Measurements from ENCODE around the gene PSMA5. TPM values are rescaled to one million over a fixed set of nuclear protein-coding genes. Genes with fewer than 3 reads are reported as not detected.
"Not testable (repeated sequence)": the region's sequence is repeated elsewhere in the genome, so short reads cannot be mapped to it uniquely, and the experiment has no call there.

The PSMA5 gene
- polyA plus RNA-seq, 1 donor (not counting 4 experiments of a cell fraction or from before 2014, with no cell fraction given) = 150 TPM

- H3K4me3 ChIP-seq (ENCODE audit: control insufficient read depth in 2 of 3, extremely low read depth in 1 of 3, insufficient read depth in 2 of 3, low read depth in 1 of 3, low read length in 3 of 3) = no peak overlapping the region
- no peak for DNase-seq (ENCODE audit: low read depth, low spot score)
- no peak for FAIRE-seq
- no peak overlapping the region for H2AFZ ChIP-seq (ENCODE audit: control insufficient read depth, low read length)
- no peaks in the 10 kb centered on the region for H3K36me3 ChIP-seq (ENCODE audit: control insufficient read depth in 2 of 2, extremely low read depth in 1 of 2, insufficient read depth in 2 of 2, low read length in 2 of 2)
- H3K27me3 ChIP-seq (ENCODE audit: control insufficient read depth, extremely low read depth, insufficient read depth, low read length) = no peaks in the 10 kb centered on the region
- dilution Hi-C loops (cut with MboI; ENCODE audit: extremely low pct_ligation_motif_present, low sequenced_read_pairs) = no loop called here
- no peaks in the 10 kb centered on the region for H3K9me3 ChIP-seq (ENCODE audit: control insufficient read depth, low read depth, low read length)
- H3K9me1 ChIP-seq (ENCODE audit: control insufficient read depth, extremely low read depth, insufficient read depth, low read length) = no peaks in the 10 kb centered on the region
- no peak overlapping the region for H3K9ac ChIP-seq (ENCODE audit: control insufficient read depth, extremely low read depth, insufficient read depth, low read length)
- H3K4me1 ChIP-seq (ENCODE audit: control insufficient read depth, extremely low read depth, insufficient read depth, low read length) = no peaks in the 10 kb centered on the region
- H3K4me2 ChIP-seq (ENCODE audit: control insufficient read depth, extremely low read depth, insufficient read depth, low read depth, low read length) = no peak overlapping the region
- no peak overlapping the region for H3K27ac ChIP-seq (ENCODE audit: control insufficient read depth, insufficient read depth, low read length)
- H4K20me1 ChIP-seq (ENCODE audit: control insufficient read depth, extremely low read depth, insufficient read depth, low read length) = no peaks in the 10 kb centered on the region
- no peaks in the 10 kb centered on the region for H3K79me2 ChIP-seq (ENCODE audit: control insufficient read depth, insufficient read depth, low read length)
- no peak for TF ChIP-seq CTCF (optimal IDR thresholded peaks at IDR 0.05 in 1 of 3, IDR thresholded peaks at IDR 0.05 in 1 of 3, conservative IDR thresholded peaks at IDR 0.05 in 1 of 3; ENCODE audit: extremely low read depth in 1 of 3, insufficient read depth in 2 of 3, low read length in 3 of 3)
- no peak for TF ChIP-seq EZH2 (IDR thresholded peaks at IDR 0.05; ENCODE audit: low read length)
Observed at GRCh38 chr1:109377698-109378097, 48.5 kb downstream of the PSMA5 start.

- DNase-seq (ENCODE audit: low read depth, low spot score); H4K20me1 ChIP-seq (ENCODE audit: control insufficient read depth, extremely low read depth, insufficient read depth, low read length); H3K4me3 ChIP-seq (ENCODE audit: control insufficient read depth in 2 of 3, extremely low read depth in 1 of 3, insufficient read depth in 2 of 3, low read depth in 1 of 3, low read length in 3 of 3); H3K9me3 ChIP-seq (ENCODE audit: control insufficient read depth, low read depth, low read length); H3K36me3 ChIP-seq (ENCODE audit: control insufficient read depth in 2 of 2, extremely low read depth in 1 of 2, insufficient read depth in 2 of 2, low read length in 2 of 2); H3K27ac ChIP-seq (ENCODE audit: control insufficient read depth, insufficient read depth, low read length); H3K4me1 ChIP-seq (ENCODE audit: control insufficient read depth, extremely low read depth, insufficient read depth, low read length); H3K4me2 ChIP-seq (ENCODE audit: control insufficient read depth, extremely low read depth, insufficient read depth, low read depth, low read length); H3K27me3 ChIP-seq (ENCODE audit: control insufficient read depth, extremely low read depth, insufficient read depth, low read length); H3K9ac ChIP-seq (ENCODE audit: control insufficient read depth, extremely low read depth, insufficient read depth, low read length); H3K79me2 ChIP-seq (ENCODE audit: control insufficient read depth, insufficient read depth, low read length); H2AFZ ChIP-seq (ENCODE audit: control insufficient read depth, low read length); dilution Hi-C loops (cut with MboI; ENCODE audit: extremely low pct_ligation_motif_present, low sequenced_read_pairs); FAIRE-seq; H3K9me1 ChIP-seq (ENCODE audit: control insufficient read depth, extremely low read depth, insufficient read depth, low read length): not testable (repeated sequence)
Observed at GRCh38 chr1:109373696-109374095, 52.6 kb downstream of the PSMA5 start.

GRCh38 chr1:109373126-109373525, 53.1 kb downstream of the PSMA5 start:
- no peak overlapping the region for H3K4me3 ChIP-seq (ENCODE audit: control insufficient read depth in 2 of 3, extremely low read depth in 1 of 3, insufficient read depth in 2 of 3, low read depth in 1 of 3, low read length in 3 of 3)
- H3K9me1 ChIP-seq (ENCODE audit: control insufficient read depth, extremely low read depth, insufficient read depth, low read length) = no peaks in the 10 kb centered on the region
- H3K9ac ChIP-seq (ENCODE audit: control insufficient read depth, extremely low read depth, insufficient read depth, low read length) = no peak overlapping the region
- H3K4me2 ChIP-seq (ENCODE audit: control insufficient read depth, extremely low read depth, insufficient read depth, low read depth, low read length) = no peak overlapping the region
- no peak for DNase-seq (ENCODE audit: low read depth, low spot score)
- H2AFZ ChIP-seq (ENCODE audit: control insufficient read depth, low read length) = no peak overlapping the region
- TF ChIP-seq EZH2 (IDR thresholded peaks at IDR 0.05; ENCODE audit: low read length) = no peak
- TF ChIP-seq CTCF (optimal IDR thresholded peaks at IDR 0.05 in 1 of 3, IDR thresholded peaks at IDR 0.05 in 1 of 3, conservative IDR thresholded peaks at IDR 0.05 in 1 of 3; ENCODE audit: extremely low read depth in 1 of 3, insufficient read depth in 2 of 3, low read length in 3 of 3) = no peak
- H3K27ac ChIP-seq (ENCODE audit: control insufficient read depth, insufficient read depth, low read length) = no peak overlapping the region
- H3K9me3 ChIP-seq (ENCODE audit: control insufficient read depth, low read depth, low read length) = no peaks in the 10 kb centered on the region
- FAIRE-seq = no peak
- no peaks in the 10 kb centered on the region for H3K79me2 ChIP-seq (ENCODE audit: control insufficient read depth, insufficient read depth, low read length)
- H4K20me1 ChIP-seq (ENCODE audit: control insufficient read depth, extremely low read depth, insufficient read depth, low read length) = no peaks in the 10 kb centered on the region
- H3K4me1 ChIP-seq (ENCODE audit: control insufficient read depth, extremely low read depth, insufficient read depth, low read length) = peaks cover 4% of the 10 kb centered on the region
- peaks cover 2% of the 10 kb centered on the region for H3K27me3 ChIP-seq (ENCODE audit: control insufficient read depth, extremely low read depth, insufficient read depth, low read length)
- H3K36me3 ChIP-seq (ENCODE audit: control insufficient read depth in 2 of 2, extremely low read depth in 1 of 2, insufficient read depth in 2 of 2, low read length in 2 of 2) = no peaks in the 10 kb centered on the region
- dilution Hi-C loops (cut with MboI; ENCODE audit: extremely low pct_ligation_motif_present, low sequenced_read_pairs) = no loop called here
